Lung microvascular endothelial cell (primary cell): ENCODE results near the gene AMH. TPM values are rescaled to one million over a fixed set of nuclear protein-coding genes. Genes with fewer than 3 reads are reported as not detected.

Source experiments
- DNase-seq, 2 donors: peaks; one replicate each; pipeline versions ENCODE4 v3.0.0 to v3.0.0-alpha.2; 2010; ENCODE audit warnings: low read depth in 2 of 2
- total RNA-seq: library from RNA; depleted of rRNA; stranded (reverse); fragments of >200 nt; gene quantifications from 2 replicates; pipeline ENCODE4 v1.2.1, GENCODE V29; 2014

Gene AMH
- total RNA-seq, 1 donor from 2014 or later: 3.6 TPM

DNA sequence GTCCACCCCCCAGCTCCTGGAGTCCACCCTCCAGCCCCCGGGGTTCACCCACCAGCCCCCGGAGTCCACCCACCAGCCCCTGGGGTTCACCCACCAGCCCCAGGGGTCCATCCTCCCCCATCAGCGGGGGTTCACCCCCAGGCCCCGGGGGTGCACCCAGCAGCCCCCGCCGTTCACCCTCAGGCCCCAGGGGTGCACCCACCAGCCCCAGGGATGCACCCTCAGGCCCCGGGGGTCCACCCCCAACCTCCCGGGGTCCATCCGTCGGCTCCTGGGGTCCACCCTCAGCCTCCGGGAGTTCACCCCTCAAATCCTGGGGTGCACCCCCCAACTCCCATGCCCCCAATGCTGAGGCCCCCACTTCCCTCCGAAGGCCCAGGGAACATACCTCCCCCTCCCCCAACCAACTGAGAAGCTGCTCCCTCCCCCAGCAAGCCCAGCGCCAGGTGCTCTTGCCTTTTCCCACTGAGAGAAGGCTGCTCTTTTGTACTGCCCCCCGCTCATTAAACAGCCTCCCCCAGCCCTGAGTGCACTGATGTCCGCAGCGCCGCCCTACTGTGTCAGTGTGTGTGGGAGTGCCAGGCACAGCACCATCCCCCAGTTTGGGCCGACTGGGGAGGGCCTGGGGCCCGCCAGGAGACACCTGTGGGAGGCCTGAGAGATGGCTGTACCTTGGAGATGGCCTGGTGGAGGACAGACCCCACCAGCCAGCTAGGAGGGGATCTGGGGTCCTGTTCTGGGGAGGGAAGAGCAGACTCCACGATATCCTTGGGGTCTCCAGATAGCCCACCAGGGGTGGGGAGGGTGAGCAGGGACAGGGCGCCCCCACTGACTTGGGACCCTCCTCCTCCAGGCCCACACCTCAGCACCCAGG, 750 bp upstream of the AMH start:
- no peak for DNase-seq

DNA sequence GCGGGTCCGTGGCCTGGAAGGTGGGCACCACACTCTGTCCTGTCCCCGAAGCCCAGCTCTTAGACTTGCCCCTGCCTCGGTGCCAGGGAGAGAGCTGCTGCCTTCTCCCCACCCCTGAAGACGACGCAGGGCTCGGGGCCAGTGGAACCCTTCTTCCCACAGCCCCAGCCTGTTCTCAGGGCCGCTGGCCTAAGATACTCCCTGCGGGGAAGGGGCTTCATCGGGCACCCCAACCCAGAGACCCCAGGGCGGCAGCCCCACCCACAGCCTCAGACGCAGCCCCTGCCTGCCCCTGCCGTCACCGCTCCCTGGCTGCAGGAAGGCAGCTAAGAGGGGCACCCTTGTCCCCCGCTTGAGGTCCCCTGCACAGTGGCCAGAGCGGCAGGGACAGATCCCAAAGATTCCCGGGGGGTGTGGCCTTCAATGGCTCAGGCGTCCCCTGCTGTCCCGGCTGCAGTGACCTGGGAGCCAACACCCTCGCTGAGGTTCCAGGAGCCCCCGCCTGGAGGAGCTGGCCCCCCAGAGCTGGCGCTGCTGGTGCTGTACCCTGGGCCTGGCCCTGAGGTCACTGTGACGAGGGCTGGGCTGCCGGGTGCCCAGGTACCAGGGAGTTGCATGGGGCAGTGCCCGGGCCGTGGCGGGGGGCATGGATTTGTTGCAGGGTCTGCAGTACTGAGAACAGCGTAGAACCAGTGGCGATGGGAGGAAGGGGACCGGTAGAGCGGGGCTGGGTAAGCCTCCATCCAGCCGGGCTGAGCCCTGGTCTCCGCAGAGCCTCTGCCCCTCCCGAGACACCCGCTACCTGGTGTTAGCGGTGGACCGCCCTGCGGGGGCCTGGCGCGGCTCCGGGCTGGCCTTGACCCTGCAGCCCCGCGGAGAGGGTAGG, 1.0 kb downstream of the AMH start:
- no peak for DNase-seq

DNA sequence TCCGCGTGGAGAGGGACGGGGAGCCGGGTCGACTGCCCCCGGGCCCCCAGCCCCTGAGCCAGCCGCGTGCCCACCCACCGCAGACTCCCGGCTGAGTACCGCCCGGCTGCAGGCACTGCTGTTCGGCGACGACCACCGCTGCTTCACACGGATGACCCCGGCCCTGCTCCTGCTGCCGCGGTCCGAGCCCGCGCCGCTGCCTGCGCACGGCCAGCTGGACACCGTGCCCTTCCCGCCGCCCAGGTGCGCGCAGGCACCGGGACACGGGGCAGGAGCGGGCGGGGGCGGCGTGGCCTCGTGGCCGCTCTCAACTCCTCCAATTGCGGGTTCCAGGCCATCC, 1.6 kb downstream of the AMH start:
- no peak for DNase-seq

DNA sequence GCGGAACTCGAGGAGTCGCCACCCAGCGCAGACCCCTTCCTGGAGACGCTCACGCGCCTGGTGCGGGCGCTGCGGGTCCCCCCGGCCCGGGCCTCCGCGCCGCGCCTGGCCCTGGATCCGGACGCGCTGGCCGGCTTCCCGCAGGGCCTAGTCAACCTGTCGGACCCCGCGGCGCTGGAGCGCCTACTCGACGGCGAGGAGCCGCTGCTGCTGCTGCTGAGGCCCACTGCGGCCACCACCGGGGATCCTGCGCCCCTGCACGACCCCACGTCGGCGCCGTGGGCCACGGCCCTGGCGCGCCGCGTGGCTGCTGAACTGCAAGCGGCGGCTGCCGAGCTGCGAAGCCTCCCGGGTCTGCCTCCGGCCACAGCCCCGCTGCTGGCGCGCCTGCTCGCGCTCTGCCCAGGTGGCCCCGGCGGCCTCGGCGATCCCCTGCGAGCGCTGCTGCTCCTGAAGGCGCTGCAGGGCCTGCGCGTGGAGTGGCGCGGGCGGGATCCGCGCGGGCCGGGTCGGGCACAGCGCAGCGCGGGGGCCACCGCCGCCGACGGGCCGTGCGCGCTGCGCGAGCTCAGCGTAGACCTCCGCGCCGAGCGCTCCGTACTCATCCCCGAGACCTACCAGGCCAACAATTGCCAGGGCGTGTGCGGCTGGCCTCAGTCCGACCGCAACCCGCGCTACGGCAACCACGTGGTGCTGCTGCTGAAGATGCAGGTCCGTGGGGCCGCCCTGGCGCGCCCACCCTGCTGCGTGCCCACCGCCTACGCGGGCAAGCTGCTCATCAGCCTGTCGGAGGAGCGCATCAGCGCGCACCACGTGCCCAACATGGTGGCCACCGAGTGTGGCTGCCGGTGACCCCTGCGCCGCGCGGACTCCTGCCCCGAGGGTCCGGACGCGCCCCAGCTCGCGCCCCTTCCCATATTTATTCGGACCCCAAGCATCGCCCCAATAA, 2.3 kb downstream of the AMH start:
- no peak for DNase-seq

DNA sequence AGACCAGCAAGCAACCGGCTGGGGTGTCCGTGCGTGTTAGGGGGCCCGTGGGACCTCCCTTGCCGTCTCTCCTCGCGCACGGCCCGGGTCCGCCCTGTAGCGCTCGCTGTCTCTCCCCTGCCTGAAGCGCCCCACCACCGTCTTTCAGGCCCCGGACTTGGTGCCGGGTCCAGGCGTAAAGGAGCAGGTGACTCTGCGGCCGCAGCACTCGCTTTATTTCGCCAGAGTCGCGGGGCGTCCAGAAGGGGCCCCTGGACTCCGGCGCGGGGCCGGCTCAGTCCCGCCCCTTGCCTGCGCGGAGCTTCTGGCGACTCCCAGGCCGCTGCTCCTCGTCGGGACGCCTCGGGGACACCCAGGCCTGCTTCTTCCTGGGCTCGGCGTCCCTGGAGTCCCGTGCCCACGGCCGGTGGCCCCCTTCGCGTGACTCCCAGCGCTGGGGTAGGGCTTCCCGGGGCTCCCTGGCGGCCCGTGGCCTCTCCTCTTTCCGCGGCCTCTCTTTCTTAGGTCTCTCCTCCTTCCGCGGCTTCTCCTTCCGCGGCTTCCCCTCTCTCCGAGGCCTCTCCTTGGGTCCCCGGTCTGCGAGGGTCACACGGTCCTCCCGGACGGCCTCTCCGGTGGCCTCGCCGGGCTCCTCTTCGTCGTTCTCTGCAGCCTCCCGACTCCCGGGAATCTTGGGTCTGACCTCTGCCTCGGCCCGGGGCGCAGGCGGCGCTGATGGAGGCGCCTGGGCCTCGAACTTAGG, 3.1 kb downstream of the AMH start:
- DNase-seq: no peak

DNA sequence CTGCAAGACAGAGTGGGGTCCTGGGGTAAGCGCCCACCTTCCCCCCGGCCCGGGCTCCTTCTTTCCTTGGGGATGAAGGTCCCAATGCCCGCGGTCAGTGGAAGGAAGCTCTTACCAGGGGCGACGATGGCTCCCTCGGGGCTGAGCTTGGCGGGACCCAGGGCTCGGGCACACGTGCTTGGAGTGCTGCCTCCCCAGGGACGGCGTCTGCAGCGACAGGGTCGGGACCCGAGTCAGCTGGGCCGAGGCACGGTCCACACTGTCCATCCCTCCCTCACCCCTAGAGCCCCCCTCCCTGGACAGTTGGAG, 3.6 kb downstream of the AMH start:
- no peak for DNase-seq

DNA sequence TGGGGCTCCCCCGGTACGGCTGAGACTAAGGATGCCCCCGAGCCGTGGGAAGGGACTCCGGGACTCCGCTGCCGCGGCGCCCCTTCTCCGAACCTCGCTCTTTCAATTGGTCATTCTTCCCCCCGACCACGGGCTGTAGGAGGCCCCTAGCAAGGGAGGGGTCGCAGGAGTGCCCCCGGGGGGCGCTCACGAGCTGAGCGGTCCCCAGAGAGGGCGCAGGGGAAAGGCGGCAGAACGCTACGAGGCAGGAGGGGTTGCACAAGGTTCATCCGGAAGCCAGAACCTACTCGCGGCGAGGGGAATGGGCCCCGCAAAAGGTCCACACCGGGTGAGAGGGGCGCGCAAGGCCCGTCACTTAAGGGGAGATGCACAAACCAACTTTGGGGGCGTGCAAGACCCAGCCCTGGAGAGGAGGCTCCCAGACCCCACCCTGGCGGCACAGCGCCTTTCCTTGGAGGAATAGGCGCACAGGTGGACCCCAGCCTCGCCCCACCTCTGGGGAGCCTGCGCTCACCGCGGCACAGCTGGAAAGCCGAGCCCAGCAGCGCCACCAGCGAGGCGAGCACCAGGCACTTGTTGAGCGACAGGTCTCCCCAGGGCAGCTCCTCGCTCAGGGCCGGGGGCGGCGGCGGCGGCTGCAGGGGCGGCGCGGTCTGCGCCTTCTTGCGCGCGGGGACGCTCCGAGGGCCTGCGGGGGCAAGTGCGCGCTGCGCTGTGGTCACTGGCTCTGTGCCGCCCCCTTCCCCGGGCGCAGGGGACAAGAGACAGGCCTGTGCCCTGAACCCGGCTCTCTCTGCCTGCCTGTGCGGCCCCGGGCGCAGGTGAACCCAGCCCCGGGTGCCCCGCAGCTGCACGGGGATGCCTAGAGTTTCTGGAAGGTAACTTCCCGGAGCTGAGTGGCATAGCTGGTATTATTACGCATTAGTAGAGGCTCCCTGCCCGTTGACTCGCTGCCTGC, 4.3 kb downstream of the AMH start:
- DNase-seq: no peak

DNA sequence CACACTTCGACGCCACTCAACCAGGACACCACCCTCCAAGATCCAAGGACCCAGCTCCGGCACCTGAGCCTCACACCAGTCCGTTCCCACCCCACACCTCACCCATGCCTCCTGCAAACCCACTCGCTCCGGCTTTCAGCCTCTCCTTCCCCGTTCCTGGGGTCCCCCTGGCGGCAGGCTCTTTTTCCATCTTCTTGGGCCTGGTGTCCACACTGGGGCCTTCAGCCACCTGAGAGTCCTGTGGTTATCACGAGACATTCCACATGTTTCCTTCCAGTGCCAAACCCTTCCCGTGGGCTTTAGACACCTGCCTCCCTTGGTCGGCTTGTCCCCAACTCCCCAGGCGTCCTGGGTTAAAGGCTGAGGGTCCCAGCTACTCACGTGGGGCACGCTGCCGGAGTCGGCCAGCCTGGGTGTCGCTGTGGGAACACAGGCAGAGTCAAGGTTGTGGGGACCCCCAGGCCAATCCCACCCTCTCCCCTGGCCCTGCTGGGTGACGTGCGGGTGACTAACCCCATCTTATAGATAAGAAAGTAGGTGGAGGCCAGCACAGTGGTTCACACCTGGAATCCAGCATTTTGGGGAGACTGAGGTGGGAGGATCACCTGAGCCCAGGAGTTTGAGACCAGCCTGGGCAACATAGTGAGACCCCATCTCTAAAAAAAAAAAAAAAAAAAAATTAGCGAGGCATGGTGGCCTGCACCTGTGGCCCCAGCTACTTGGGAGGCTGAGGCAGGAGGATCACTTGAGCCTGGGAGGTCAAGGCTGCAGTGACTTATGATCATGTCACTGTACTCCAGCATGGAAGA, 5.1 kb downstream of the AMH start:
- peak in 1 of 2 donors; percentile 53 for DNase-seq

DNA sequence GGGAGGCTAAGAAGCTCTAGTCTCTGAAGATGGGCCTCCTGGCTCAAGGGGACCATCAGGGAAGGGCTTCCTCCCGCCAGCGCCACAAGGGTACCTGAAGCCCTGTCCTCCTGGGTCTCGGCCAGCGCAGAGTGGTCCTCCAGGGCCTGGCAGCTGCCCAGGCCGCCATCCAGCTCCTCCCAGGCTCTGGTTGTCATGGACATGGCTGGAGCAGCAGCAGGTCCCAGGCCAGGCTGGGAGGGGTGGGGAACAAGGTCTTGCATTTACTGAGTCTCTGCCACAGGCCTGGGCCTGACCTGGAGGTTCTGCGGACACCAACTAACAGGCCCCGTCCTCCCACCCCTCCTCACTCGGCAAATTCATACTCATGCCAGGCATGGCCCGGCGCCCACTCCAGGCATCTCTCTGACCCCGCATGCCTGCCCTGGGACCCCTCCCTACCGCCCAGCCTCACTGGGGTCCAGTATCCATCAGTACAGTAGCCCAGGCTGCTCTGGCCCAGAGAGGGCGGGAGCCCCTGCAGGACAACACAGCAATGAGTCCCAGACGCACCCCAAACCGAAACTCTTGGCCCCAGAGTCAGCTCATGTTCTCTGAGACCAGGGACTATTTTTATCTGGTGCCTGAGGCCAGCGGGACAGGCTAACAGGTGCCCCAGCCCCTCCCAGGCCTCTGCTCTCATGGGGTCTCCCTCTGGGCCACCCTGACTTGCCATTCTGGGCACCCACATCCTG, 6.2 kb downstream of the AMH start:
- no peak for DNase-seq

DNA sequence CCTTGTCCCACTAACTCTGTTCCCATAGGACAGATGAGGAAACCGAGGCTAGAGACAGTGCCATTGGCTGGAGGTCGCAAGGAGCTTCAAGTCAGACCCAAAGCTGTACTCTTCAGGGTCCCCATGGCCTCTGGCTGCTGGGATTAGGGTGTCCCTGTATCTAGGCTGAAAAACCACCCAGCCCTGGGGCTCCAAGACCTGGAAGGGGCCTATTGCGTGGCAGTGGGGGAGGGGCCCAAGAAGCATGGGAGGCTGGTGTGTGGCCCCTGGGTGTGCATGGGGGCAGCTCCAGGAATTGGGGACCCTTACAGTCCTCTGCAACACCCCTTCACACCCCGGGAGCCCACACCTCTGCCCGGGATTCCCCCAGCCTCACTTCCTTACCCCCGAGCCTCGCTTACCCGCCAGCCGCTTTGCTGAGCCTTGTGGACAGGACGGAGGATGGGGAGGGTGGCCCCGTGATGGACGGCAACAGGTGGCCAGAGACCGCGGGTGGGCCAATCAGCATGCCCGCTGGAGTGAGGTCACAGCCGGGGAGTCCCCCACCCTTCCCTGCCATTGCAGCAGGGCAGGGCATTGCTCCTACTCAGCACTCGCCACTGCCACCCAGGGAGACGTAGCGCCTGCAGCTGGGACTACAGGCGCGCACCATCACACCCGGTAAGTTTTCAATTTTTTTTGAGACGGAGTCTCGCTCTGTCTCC, 7.0 kb downstream of the AMH start, which contains the start of gene JSRP1:
Gene JSRP1, minus strand, starts transcription at position 436 of the 704 bp plus-strand sequence. CDS start 1,103 bp downstream, outside the sequence.
- no peak for DNase-seq

DNA sequence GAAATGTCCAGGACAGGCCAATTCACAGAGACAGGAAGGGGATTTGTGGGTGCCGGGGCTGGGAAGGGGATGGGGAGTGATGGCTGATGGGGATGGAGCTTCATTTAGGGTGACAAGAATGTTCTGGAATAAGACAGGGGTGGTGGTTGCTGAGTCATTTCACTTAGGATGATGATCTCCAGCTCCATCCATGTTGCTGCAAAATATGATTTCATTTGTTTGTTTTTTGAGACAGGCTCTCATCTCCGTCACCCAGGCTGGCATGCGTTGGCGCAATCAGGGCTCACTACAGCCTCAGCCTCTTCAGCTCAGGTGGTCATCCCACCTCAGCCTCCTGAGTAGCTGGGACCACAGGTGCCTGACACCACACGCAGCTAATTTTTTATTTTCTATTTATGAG, 10.2 kb downstream of the AMH start:
- DNase-seq: no peak

DNA sequence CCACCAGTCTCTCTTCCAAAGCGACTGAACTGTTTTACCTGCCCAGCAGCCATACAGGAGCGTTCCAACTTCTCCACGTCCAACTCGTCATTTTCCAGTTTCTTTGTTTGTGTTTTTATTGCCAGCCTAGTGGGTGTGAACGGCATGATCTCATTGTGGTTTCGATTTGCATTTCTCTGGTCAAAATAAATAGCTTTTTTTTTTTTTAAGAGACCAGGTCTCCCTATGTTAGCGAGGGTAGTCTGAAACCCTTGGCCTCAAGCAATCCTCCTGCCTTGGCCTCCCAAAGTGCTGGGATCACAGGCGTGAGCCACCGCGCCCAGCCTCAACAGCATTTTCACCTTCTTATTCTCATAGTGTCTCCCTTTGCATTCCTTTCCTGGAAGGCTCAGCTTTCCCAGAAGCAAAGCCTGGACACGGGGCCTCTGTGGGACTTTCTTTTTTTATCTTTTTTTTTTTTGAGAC, 11.2 kb downstream of the AMH start:
- peak in 1 of 2 donors; percentile 72 for DNase-seq

DNA sequence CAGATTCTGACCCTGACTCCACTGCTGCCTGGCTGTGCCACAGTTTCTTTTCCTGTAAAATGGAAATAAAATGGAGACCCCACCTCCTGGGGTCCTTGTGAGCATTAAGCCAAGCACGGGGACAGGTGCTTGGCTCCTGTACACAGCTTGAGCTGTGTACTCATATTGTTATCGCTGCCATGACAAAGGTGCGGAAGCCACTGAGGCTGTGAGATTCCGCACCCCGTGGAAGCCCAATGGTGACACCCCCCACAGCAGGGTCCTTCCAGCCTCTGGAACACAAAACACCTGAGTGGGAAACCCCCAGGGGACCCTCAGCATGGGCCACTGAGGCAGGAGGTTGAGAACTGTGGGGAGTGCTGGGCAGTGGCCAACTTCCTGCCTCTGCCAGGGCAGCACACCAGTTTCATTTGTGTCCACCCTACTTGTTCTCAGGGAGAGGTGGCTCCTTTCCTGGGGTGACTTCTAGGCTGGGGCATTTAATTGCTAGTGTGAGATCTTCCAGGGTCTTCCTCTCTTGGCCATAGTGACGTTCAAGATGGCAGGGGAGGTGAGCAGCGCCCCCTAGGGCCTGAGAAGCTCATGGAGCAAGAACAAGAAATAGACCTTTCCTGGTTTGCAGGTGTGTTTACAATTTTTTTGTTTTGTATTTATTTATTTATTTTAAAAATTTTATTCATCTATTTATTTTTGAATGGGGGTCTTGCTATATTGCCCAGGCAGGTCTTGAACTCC, 12.5 kb downstream of the AMH start:
- DNase-seq: peak in 1 of 2 donors; percentile 54

DNA sequence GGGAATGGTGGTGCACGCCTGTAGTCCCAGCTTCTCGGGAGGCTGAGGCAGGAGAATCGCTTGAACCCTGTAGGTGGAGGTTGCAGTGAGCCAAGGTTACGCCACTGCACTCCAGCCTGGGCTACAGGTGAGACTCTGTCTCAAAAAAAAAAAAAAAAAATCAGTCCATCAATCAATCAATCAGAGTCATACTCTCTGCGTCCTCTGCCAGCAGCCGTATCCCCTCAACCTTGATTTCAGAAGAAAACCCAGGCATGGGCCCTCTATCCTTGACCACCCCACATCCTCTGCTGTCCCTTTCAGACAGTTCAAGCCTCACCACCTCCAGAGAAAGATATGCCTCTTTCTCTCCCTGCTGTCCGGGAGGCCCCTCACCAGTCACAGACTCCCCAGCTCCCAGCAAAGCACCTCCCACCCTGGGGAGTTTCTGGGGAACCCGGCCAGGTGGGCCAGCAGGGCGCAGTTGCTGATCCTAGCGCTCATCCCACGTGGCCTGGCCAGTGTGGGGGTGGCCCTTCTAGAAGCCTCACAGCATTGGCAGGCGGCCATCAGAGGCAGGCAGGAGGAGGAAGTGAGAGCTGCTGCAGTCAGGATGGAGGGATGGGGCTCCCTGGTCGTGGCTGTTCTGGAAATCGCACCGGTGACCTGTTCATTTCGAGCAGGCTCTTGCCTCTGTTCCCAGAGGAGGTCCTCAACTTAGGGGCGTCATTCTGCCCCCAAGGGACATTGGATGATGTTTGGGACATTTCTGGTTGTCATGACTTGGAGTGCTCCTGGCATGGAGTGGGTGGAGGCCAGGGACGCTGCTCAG, 17.3 kb downstream of the AMH start:
- DNase-seq: peak; percentile 65 to 83

DNA sequence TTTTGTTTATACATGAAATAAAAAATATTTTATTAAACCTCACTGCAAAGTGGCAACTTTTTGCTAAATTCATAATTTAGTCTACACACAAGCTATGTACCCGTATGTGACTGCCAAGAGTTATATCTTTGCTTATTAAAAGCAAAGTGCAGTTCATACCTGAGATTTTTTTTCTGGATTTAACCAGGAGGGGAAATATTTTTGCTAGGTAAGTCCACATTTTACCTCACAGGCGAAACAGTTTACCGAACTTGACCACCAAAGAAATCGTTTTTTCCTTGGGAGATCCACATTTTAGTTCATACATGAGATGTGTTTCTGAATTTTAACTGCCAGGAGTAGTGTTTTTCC, 19.3 kb downstream of the AMH start:
- no peak for DNase-seq

DNA sequence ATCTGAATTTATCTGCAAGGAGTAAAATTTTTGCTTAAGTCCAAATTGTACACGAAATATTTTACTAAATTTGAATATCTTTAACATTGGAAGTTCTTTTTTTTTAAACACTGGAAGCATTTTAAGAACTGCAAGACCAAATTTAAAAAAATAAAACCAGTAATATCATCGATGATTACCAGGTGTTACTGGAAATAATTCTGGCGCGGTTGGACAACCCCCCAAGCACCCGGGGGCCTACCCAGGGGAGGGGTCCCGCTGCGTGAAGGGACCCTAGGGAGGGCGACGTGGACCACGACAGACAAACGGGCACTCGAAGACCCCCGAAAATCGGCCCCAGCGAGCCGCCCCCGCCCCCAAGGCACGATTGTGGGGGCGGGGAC, 19.7 kb downstream of the AMH start:
- no peak for DNase-seq
